Adipocyte (in vitro differentiated cells): Measurements from ENCODE around the gene VSIG1.

Source experiments
- DNase-seq: peaks from one replicate; pipeline ENCODE4 v3.0.0-alpha.2; 2015; ENCODE audit warnings: low read depth
- H3K27me3 ChIP-seq: replicated peaks from 2 replicates; pipeline ENCODE4 v1.7.0; 2013; ENCODE audit warnings: mild to moderate bottlenecking, low read length, moderate library complexity; ENCODE audit not compliant: control insufficient read depth, insufficient read depth
- H3K36me3 ChIP-seq: 2 replicates; pipeline ENCODE4 v1.7.0; 2013; ENCODE audit warnings: low read length, mild to moderate bottlenecking, moderate library complexity; ENCODE audit not compliant: control insufficient read depth, insufficient read depth, severe bottlenecking
- H3K4me1 ChIP-seq: 2 replicates; pipeline ENCODE4 v1.7.0; 2013; ENCODE audit warnings: mild to moderate bottlenecking, low read length, moderate library complexity; ENCODE audit not compliant: control insufficient read depth, insufficient read depth
- H3K4me3 ChIP-seq: 2 replicates; pipeline ENCODE4 v1.7.0; 2013; ENCODE audit warnings: mild to moderate bottlenecking, low read length, moderate library complexity
- H3K9ac ChIP-seq: 2 replicates; pipeline ENCODE4 v1.7.0; 2013; ENCODE audit warnings: mild to moderate bottlenecking, low read length, moderate library complexity
- H3K9me3 ChIP-seq: 2 replicates; pipeline ENCODE4 v1.7.0; 2013; ENCODE audit warnings: mild to moderate bottlenecking, low read length, moderate library complexity; ENCODE audit not compliant: control insufficient read depth

VSIG1 gene

DNA sequence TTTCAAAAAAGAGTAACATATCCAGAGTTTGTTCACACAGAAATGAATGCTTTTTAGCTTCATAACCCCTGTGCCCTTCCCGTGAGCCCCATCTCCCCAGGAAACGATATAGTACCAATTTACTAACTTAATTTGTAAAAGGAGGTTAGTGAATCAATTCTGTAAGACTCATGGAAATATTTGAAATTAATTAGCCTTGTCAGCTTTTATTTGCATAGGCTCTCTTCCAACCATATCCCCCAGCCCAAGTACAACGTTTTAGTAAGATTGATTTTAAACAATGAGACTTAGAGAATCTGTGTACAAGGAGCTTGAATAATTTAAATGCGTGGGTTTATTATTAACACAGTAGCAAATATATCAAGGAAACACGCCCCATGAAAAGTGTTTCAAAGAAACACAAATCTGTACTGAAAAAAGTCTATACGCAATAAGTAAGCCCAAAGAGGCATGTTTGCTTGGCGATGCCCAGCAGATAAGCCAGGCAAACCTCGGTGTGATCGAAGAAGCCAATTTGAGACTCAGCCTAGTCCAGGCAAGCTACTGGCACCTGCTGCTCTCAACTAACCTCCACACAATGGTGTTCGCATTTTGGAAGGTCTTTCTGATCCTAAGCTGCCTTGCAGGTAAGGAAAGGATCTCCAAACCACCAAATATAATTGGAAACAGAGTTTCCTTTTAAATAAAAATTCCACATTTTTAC, at the start of gene VSIG1:
Gene VSIG1 (plus strand): TSS at position 512 of the 703 bp plus-strand sequence. CDS start 66 bp downstream, at position 578.
- no peak for DNase-seq

GRCh38 chrX:107996124-107996523, 48.7 kb upstream of the VSIG1 start:
- no peak overlapping the region for H3K4me3 ChIP-seq
- no peak for DNase-seq
- no peaks in the 10 kb centered on the region for H3K36me3 ChIP-seq
- H3K9ac ChIP-seq: no peak overlapping the region
- H3K9me3 ChIP-seq: peaks cover 3% of the 10 kb centered on the region
- H3K4me1 ChIP-seq: peaks cover 2% of the 10 kb centered on the region
- H3K27me3 ChIP-seq: peaks cover 20% of the 10 kb centered on the region

More for the DNA sequence above, at the start of gene VSIG1:
- peaks cover 26% of the 10 kb centered on the region for H3K27me3 ChIP-seq
- H3K9ac ChIP-seq: no peak within 1 kb of the TSS
- H3K36me3 ChIP-seq: no peaks in the 10 kb centered on the region
- H3K9me3 ChIP-seq: no peaks in the 10 kb centered on the region
- no peak within 1 kb of the TSS for H3K4me3 ChIP-seq
- H3K4me1 ChIP-seq: no peaks in the 10 kb centered on the region

DNA sequence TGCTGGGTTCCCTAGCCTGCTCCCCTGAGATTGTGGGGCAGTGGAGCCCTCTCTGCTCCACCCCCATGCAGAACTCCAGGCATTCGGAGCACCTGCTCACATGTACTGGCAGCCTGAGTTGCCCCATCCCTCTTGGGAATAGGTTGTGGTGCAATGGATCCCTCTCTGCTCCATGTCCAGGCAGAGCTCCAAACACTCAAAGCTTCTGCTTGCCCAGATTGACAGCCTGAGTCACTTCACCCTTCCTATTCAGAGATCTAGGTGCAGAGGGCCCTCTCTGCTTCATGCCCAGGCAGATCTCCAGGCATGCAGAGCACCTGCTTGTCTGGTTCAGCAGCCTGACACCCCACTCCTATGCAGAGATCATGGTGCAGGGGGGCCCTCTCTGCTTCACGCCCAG, 44.1 kb upstream of the VSIG1 start:
- peaks cover 2% of the 10 kb centered on the region for H3K4me1 ChIP-seq
- H3K27me3 ChIP-seq: peaks cover 26% of the 10 kb centered on the region
- no peak for DNase-seq
- no peak overlapping the region for H3K4me3 ChIP-seq
- peaks cover 13% of the 10 kb centered on the region for H3K9me3 ChIP-seq
- H3K9ac ChIP-seq: no peak overlapping the region
- H3K36me3 ChIP-seq: no peaks in the 10 kb centered on the region

DNA sequence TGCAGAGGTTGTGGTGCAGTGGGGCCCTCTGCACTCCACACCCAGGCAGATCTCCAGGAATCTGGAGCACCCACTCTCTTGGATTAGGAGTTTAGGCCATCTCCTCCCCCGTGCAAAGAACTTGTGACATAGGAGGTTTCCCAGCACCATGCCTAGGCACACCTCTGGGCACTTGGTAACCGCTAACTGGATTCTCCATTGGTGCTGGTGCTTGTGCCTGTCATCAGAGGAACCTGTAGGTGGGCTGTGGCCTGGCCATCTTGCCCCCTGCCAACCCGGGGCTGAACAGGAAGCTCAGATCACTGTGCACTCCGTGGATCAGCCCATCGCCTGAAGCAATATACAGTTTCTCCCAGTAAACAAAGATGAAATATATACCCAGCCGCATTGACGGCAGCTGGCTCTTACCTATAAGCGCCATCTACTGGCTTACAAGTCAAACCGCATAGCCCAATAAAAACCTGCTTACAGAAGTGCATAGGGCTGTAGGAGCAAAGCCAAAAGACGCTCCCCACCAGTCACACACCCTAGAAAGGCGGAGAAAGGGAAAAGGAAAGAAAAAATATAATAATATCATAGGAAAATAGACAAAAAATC, 43.5 kb upstream of the VSIG1 start:
- Histone ChIP-seq H3K9ac (no peak overlapping the region), H3K4me3 (no peak overlapping the region), H3K27me3 (peaks cover 23% of the 10 kb centered on the region), H3K4me1 (peaks cover 2% of the 10 kb centered on the region), H3K9me3 (peaks cover 16% of the 10 kb centered on the region), H3K36me3 (no peaks in the 10 kb centered on the region)
- DNase-seq: peak; percentile 57

DNA sequence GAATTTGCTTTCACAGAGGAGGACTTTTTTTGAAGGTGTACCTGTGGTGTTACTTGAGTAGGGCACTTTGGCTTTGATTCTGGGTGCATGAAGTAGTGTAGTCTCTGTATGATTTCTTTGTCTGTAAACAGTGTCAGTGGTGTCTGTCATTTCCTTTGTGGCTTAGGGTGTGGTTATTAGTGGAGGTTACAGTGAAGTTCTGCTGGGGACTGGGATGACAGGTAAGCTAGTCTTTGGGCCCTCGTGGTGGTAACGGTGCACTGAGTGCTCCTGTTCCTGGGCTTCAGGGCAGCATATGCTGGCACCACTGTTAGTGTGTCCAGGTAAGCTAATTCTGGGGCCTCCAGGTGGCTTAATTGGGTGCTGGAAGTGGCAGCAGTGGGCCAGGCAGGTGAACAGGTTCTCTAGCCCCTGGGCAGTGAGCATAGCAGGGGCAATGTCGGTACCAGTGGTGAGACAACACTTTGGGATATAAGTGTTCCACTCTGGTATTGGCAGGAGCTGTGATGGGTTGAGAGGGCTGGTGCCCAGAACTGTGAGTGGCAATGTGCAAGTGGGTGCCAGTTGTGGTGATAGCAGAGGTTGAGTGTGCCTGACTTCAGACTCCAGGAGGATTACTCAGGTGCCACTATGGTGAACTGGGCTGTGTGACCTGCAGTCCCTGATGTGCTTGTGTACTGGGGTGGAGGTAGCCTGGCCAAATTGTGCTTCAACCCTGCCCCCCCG, 26.0 kb upstream of the VSIG1 start:
- DNase-seq: no peak

DNA sequence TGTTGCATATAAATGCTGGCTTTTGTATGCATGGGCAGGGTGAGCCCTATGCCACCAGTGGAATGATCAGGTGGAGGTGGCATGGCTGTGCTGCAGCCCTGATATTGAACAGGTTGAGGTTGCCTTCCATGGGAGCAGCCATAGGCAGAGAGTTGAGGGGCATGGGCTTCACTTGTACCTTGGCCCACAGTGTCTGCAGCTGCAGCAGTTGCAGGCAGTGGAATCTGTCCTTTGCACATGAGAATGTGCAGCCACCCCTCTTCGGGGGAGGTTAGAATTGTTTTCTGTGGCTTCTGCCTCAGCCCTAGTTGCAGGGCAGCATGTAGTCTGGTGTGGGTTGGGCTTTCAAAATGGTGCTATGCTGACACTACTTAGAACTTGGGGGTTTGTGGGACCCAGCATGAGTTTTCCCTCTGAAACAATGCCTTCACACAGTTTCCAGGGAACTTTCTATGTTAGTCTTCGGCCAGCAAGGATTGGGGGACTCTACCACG, 25.4 kb upstream of the VSIG1 start:
- Histone ChIP-seq H3K9ac (no peak overlapping the region), H3K36me3 (no peaks in the 10 kb centered on the region), H3K4me1 (no peaks in the 10 kb centered on the region), H3K4me3 (no peak overlapping the region), H3K27me3 (peaks cover 24% of the 10 kb centered on the region), H3K9me3 (peaks cover 10% of the 10 kb centered on the region)
- no peak for DNase-seq

More for the DNA sequence above, 26.0 kb upstream of the VSIG1 start:
- H3K4me3 ChIP-seq: no peak overlapping the region
- H3K27me3 ChIP-seq: peaks cover 24% of the 10 kb centered on the region
- no peaks in the 10 kb centered on the region for H3K4me1 ChIP-seq
- no peaks in the 10 kb centered on the region for H3K36me3 ChIP-seq
- H3K9me3 ChIP-seq: peaks cover 10% of the 10 kb centered on the region
- H3K9ac ChIP-seq: no peak overlapping the region

DNA sequence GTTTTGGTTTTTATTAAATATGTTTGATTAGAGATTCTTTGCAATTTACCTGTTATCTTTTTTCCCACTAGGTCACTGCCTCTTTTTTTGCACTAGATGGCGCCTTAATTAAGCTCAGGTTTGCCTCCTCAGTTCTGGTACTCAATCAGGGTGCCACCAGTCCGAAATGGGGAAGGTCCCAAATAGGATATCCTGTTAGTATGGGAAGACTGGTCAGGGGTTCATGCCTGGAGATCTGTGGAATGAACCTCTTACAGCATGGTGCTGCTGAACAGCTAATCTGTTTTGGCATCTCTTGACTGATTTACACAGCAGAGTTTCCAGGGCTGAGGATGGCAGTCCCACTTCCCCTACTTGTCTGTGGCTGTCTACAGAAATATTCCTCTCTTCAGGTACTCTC, 24.2 kb upstream of the VSIG1 start:
- peak; percentile 41 for DNase-seq
- H3K4me3 ChIP-seq: no peak overlapping the region
- peaks cover 10% of the 10 kb centered on the region for H3K9me3 ChIP-seq
- no peaks in the 10 kb centered on the region for H3K36me3 ChIP-seq
- no peak overlapping the region for H3K9ac ChIP-seq
- peaks cover 24% of the 10 kb centered on the region for H3K27me3 ChIP-seq
- H3K4me1 ChIP-seq: no peaks in the 10 kb centered on the region

DNA sequence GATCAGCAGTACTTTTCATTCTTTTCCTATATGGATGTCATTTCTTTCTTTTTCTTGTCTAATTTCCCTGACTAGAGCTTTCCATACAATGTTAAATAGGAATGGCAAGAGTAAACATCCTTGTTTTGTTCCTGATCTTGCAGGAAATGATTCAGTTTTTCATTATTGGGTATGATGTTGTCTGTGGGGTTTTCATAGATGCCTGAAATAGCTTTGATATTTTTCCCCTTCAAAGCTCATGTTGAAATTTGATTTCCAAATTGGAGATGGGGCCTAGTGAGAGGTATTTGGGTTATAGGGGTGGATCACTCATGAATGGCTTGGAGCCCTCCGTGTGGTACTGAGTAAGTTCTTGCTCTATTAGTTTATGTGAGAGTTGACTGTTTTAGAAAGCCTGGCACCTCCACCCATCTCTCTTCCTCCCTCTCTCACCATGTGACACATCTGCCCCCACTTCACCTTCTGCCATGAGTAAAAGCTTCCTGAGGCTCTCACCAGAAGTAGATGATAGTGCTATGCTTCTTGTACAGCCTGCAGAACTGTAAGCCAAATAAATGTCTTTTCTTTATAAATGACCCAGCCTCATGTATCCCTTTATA, 22.3 kb upstream of the VSIG1 start:
- Histone ChIP-seq H3K4me3 (no peak overlapping the region), H3K4me1 (no peaks in the 10 kb centered on the region), H3K9me3 (peaks cover 2% of the 10 kb centered on the region), H3K27me3 (peaks cover 28% of the 10 kb centered on the region), H3K9ac (no peak overlapping the region), H3K36me3 (no peaks in the 10 kb centered on the region)
- DNase-seq: peak; percentile 23

DNA sequence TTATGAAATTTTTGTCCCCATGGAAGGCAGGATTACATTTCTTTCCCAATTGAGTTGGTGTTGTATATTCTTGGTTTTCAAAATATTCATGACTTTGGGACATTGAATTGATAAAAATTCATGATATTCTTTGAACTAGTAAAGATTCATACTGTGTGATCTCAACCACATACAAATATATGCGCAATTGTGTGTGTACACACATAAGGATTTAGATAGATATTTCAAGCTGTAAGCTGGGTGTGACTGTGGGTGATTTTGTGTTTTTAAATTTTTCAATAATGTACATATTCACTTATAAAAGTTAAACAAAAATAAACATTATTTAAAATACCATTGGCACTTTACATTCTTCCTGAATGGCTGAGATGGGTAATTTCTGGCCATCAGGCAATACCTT, 19.5 kb upstream of the VSIG1 start:
- Histone ChIP-seq H3K4me1 (no peaks in the 10 kb centered on the region), H3K27me3 (peaks cover 21% of the 10 kb centered on the region), H3K36me3 (no peaks in the 10 kb centered on the region), H3K4me3 (no peak overlapping the region), H3K9ac (no peak overlapping the region), H3K9me3 (peaks cover 2% of the 10 kb centered on the region)
- no peak for DNase-seq

GRCh38 chrX:108025954-108026600, 18.8 kb upstream of the VSIG1 start:
- H3K9ac ChIP-seq: no peak overlapping the region
- no peak for DNase-seq
- H3K4me3 ChIP-seq: no peak overlapping the region
- no peaks in the 10 kb centered on the region for H3K36me3 ChIP-seq
- H3K27me3 ChIP-seq: peaks cover 21% of the 10 kb centered on the region
- H3K4me1 ChIP-seq: no peaks in the 10 kb centered on the region
- peaks cover 2% of the 10 kb centered on the region for H3K9me3 ChIP-seq
